Skeletal muscle cell (primary cell): ENCODE data around the gene C11orf86.
"Not testable (repeated sequence)": the region's sequence is repeated elsewhere in the genome, so short reads cannot be mapped to it uniquely, and the experiment has no call there.

Source experiments
- DNase-seq: peaks from one replicate; pipeline ENCODE4 v3.0.0-alpha.2; 2010; ENCODE audit warnings: low read depth
- H3K4me3 ChIP-seq: 2 replicates; pipeline ENCODE4 v1.5.1; 2011; ENCODE audit warnings: low read depth, mild to moderate bottlenecking, control low read depth, low read length, moderate library complexity

The C11orf86 gene

DNA sequence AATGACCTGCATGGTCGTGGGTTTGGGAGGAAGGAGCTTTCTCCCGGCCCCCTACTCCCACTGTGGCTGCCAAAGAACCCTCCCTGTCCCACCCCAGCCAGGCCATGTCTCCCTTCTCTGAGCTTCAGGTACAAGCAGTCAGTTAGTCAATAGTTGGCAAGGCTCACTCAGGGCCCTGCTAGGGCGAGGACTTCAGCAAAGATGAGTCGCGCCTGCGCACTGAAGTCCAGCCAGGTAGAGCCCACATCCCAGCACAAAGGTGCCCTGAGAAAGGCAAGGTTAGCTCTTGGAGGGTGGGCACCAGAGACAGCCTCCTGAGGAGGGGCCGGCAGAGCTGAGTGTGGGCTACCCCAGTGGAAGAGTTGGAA lies 11.1 kb downstream of the C11orf86 start:
- DNase-seq = no peak
- H3K4me3 ChIP-seq = no peak overlapping the region

DNA sequence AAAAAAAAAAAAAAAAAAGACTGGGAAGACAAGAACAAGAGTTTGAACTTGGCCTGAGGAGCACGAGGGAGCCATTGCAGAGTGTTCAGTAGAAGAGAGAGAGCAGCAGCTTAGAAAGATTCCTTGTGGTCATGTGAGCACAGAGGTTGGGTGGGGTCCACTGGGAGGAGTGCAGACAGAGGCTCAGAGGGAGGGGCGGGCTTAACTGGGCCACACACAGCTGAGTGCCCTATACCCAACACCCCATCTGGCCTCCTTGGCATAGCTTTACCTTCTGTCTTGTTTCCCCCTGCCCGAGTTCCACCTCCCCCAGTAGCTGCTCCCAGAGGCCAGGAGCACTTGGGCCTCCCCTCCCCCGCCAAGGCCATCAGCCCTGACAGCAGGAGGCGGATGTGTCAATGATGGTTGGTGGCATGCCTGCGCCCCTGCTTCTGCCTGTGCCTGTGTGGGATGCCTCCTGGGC lies 12.1 kb downstream of the C11orf86 start:
- no peak for DNase-seq
- no peak overlapping the region for H3K4me3 ChIP-seq

DNA sequence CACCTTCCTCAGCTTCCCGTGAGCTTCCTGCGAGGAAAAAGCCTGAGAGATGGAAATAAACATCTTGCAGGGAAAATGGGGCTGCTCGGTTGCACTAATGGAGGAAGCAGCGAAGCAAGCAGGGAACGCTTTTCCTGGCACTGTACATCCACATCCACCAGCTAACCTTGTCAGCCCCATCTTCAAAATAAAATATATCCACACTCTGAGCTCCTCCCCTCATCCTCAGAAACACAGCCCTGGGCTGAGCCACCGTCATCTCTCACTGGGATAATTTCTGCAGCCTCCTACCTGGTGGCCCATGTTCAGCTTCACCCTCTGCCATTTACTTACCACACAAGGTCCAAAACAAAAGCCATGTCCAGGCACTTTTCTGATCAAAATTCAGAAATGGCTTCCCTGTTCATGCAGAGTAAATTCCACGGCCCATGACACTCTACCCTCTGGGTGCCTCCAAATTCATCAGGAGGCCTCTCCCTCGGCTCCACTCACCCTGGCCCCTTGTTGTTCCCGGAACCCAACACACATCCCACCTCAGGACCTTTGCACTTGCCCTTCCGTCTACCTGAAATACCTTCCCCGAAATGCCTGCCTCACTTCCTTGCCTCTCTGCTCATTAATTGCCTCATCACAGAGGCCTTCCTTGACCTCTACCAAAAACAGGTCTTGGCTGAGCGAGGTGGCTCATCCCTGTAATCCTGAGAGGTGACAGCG lies 13.0 kb downstream of the C11orf86 start:
- no peak for DNase-seq
- H3K4me3 ChIP-seq = no peak overlapping the region

DNA sequence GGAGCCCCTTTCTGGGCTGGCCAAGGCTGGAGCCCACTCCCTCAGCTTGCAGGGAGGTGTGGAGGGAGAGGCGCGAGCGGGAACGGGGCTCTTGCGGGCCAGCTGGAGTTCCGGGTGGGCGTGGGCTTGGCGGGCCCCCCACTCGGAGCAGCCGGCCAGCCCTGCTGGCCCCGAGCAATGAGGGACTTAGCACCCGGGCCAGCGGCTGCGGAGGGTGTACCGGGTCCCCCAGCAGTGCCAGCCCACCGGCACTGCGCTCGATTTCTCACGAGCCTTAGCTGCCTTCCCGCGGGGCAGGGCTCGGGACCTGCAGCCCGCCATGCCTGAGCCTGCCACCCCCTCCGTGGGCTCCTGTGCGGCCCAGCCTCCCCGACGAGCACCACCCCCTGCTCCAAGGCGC lies 13.6 kb downstream of the C11orf86 start:
- not testable (repeated sequence) for DNase-seq, H3K4me3 ChIP-seq

DNA sequence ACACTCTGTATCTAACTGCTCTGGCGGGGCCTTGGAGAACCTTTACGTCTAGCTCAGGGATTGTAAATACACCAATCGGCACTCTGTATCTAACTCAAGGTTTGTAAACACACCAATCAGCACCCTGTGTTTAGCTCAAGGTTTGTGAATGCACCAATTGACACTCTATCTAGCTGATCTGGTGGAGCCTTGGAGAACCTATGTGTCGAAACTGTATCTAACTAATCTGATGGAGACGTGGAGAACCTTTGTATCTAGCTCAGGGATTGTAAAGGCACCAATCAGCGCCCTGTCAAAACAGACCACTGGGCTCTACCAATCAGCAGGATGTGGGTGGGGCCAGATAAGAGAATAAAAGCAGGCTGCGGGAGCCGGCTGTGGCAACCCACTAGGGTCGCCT lies 14.3 kb downstream of the C11orf86 start:
- H3K4me3 ChIP-seq, DNase-seq: not testable (repeated sequence)

DNA sequence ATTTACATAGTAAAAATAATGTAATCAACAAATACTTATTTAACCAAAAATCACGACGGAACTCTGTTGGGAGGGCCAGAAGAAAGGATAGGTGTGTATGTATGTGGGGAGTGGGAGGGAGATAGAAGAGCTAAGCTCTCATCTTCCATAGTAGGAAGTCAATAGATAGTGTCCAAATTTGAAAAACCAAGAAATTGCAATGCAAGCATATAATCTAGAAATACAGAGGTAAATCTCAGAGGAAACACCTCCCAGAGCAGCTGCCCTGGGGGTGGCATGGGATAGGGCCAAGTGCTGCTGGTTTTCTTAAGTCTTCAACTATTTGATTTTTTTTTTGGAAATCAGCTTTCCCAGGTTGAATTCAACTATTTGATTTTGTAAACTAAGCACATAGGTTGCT lies 16.9 kb downstream of the C11orf86 start:
- DNase-seq = no peak
- no peak overlapping the region for H3K4me3 ChIP-seq

DNA sequence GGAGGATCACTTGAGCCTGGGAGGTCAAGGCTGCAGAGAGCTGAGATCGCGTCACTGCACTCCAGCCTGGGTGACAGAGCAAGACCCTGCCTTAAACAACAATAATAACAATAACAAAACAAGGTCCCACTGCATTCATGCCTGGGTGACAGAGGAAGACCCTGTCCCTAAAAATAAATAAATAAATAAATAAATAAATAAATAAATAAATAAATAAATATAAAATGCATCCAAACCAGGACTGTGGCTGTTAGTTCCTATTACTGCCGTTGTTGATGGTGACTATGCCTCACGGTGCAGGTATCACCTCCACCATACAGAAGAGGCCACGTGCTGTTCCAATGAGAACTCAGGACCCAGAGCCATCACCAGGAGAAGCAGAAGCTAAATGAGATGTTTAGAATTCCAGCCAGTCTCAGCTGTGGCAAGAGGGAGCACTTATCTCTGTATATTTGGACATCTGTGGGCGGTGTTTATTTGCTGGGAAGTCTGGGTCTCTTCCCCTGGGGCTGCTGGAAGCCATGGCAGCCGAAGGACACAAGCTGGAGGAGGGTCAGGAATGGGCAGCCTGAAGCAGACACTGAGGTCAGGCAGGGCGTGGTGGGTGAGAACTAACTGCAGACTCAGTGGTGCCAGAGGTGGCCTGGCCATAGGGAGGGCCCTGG lies 21.6 kb downstream of the C11orf86 start:
- peak; percentile 11 for DNase-seq
- no peak overlapping the region for H3K4me3 ChIP-seq

DNA sequence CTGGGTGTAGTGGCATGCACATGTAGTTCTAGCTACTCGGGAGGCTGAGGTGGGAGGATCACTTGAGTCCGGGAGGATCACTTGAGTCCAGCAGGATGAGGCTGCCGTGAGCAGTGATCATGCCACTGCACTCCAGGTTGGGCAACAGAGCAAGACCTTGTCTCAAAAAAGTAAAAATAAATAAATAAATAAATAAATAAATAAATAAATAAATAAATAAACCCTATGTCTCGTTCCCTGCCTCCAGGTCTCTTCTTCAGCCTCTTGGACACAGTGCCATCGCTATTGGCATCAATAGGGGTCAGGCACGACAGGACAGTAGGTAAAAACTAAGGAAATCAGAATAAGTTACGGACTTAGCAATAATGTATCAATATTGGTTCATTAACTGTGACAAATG lies 24.5 kb downstream of the C11orf86 start:
- no peak overlapping the region for H3K4me3 ChIP-seq
- DNase-seq = no peak

DNA sequence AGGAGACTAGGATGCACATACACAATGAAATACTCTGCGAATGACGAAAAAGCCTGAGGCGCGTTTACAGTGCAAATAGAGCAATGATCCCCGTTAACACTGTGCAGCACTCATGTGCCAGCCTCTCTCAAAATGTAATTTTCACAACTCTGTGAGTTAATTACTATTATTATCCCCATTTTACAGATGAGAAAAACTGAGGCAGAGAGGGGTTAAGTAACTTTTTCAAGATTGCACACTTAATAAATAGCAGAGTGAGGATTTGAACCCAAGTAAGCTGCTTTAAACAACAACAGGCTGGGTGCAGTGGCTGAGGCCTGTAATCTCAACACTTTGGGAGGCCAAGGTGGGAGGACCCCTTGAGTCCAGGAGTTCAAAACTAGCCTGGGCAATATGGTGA lies 26.2 kb downstream of the C11orf86 start:
- no peak overlapping the region for H3K4me3 ChIP-seq
- no peak for DNase-seq

DNA sequence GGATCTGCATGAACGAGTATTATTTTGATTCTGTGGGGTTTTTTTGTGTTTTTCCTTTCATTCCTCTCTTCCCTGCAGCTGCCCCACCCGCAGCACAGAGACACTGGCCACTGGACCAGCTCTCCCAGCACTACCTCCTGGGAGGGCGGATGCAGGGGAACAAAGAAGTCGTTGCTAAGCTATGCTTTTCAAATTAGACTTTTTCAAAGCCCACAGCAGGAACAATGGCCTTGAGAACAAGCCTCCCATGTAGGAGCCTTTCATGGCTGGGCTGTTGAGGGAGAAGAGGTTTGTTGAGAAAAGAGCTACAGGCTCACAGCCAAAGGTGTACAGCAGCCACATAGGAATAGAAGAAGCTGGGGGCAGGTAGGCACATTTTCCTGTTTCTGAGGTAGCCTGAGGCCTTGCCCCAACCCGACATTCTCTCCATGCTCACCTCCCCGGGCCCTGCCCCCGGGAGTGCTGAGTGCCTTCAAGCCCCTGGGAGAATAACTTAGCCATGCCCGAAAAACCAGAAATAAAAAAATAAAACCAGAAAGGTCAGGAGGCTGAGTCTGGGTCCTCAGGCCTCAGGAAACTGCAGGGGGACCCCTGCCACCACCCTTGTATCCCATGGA lies 27.3 kb downstream of the C11orf86 start:
- no peak overlapping the region for H3K4me3 ChIP-seq
- no peak for DNase-seq

DNA sequence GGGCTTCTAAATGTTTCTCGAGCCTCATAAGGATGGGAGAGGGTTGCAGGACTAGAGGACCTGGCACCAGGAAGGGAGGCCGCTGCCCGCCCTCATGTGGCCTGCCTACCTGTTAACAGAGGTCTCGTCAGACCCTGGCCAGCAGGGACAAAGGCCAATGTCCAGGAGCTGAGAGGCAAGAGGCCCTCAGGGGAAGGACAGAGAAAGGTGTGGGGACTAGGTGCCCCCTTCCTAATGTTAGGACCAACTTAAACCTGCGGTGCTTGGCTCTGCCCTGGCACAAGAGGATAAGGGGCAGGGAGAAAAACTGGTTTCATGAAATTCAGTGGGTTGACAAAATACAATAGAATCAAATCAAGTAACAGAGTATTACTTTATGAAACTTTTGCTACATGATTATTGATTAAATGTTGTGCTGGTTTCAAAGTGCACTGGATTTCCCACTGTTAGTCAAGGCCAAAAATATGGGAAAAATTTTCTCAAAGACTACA lies 27.9 kb downstream of the C11orf86 start:
- DNase-seq = no peak
- no peak overlapping the region for H3K4me3 ChIP-seq

DNA sequence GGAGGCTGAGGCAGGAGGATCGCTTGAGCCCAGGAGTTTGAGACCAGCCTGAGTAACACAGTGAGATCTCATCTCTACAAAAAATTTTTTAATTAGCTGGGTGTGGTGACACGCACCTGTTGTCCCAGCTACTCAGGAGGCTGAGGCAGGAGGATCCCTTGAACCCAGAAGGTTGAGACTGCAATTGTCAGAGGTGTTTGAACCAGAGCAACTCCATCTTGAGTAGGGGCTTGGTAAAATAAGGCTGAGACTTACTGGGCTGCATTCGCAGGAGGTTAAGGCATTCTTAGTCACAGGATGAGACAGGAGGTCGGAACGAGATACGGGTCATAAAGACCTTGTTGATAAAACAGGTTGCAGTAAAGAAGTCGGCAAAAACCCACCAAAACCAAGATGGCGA lies 30.1 kb downstream of the C11orf86 start:
- DNase-seq, H3K4me3 ChIP-seq: not testable (repeated sequence)

DNA sequence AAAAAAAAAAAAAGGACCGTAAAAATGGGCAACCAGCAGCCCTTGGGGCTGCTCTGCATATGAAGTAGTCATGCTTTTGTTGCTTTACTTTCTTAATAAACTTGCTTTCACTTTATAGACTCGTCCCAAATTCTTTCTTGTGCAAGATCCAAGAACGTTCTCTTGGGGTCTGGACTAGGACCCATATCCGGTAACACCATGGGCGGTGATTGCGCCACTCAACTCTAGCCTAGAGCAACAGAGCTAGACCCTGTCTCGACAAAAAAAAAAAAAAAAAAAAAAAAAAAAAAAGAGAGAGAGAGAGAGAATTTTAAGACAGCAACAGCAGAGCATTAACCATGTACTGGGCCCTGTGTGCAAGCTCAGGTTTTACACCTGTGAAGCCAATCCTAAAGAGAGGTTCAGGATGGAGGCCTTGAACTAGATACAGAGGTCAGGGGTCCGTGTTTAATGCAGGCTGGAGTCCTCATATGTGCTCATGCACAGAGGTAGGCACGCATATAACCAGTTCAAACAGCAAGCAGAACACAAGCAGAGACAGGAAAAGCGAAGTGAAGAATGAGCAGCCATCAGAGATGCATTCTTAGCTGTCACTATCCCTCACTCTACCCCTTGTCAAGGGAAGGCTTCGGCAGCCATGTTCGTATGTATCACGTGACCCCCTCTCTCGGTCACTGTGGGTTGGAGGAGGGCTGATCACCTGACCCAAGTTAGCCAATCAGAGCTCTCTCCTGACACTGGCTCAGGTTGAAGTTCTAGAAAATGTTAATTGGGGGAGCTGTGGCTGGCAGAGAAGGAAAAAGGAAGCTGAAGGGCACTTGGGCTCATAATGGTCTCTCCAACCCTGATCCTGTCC lies 31.2 kb downstream of the C11orf86 start:
- DNase-seq = no peak
- H3K4me3 ChIP-seq = no peak overlapping the region

DNA sequence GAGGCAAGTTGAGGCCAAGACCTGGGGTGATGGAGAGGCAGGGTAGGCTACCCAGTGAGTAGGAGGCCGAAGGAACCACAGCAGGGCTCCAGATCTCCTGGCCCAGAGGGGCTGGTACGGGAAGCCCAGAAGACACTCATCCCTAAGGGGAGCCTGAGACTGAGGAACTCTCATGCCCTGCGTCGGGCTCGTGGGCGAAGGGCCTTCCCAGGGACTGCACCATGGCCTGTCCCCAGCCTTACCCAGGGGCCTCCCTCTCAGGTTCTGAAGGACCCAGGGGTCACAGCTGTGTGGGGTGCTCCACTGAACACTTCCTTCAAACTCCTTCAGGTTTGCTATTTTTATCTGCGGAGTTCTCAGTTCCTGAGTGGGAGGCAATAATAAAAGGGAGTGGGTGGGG lies 32.0 kb downstream of the C11orf86 start:
- no peak for DNase-seq

DNA sequence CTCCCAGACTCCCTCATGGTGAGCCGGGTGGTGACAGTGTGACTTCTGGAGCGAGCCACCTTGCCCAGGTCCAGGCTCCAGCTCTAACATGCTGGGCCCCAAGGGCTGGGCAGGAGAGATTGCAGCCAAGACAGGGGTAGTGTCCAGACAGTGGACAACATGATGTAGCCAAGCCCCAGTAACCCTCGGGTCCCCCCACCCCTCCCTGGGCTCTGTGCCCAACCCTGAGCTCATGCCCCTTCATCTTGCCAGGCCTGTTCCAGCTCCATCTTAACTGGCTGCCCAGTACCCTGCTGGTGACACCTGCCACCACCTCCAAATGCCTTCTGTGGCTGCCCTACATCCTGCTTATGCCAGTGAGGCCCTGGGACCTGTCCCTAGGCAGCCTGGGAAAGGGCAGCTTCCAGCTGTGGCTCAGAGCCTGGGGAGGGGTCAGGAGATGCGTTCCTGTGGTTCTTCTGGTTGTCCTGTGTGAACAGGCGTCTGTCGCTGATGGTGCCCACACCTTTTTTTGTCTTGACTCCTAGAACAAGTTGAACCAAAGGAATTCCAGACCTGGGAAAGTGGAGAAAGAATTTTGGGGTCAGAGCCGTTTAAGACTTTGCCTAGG lies 35.3 kb downstream of the C11orf86 start:
- DNase-seq = no peak
- no peak overlapping the region for H3K4me3 ChIP-seq

More for the DNA sequence above, 32.0 kb downstream of the C11orf86 start:
- no peak overlapping the region for H3K4me3 ChIP-seq

DNA sequence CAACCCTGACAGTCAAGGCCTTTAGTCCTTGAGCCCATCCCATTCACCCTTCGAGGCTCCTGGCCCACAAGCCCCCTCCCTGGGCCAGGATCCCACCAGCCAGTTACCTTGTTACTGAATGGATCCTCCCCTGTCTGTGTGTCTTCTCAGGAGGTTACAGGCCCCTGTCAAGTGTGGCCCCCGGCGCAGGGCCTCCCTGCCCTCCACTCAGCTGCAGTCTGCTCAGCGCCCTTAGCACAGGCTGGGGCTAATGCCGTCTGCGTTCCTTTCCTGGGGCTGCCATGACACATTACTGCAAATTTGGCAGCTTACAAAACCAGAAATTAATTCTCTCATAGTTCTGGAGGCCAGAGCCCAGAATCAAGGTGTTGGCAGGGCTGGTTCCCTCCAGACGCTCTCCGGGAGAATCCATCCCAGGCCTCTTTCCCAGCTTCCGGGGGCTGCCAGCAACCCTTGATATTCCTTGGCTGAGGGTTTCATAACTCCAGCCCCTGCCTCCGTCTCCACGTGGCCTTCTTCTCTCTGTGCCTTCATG lies 38.5 kb downstream of the C11orf86 start:
- DNase-seq = no peak
- H3K4me3 ChIP-seq = no peak overlapping the region

DNA sequence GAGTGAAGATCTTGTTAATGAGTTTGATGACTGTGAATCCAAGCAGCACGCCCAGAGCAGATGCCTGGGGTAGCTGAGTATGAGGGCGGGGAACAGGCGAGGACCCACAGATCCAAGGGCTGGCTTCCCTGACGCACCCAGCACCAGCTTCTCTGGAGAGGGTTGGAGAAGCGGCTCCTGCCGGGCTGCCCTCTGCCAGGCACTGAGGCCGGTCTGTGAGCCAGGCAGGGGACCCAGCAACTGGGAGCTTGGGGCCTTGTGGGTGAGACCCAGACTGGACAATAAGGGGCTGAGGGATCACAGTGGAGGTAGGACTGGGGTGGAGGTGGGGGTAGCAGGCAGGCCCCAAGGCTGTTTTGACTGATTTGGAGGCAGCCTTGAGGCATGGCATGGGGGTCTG lies 39.2 kb downstream of the C11orf86 start:
- no peak for DNase-seq
- no peak overlapping the region for H3K4me3 ChIP-seq

DNA sequence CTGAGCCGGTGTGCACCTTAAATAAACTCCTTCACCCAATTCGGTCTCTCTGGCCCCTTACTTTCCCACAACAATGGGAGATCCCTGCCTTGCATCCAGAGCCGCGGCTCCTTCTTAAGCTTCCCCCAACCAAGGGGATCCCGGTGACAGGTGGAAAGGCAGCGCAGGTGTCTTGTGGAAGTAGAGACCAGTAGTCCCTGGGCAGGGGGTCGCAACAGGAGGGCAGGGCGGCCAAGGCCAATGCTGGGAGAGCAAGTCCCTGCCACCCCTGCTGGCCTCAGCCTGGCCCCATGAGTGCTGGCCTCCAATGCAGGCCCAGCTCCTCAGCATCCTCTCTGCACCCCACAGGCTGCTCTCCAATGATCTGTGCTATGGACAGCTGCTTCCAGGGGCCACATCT lies 39.9 kb downstream of the C11orf86 start:
- H3K4me3 ChIP-seq = no peak overlapping the region

DNA sequence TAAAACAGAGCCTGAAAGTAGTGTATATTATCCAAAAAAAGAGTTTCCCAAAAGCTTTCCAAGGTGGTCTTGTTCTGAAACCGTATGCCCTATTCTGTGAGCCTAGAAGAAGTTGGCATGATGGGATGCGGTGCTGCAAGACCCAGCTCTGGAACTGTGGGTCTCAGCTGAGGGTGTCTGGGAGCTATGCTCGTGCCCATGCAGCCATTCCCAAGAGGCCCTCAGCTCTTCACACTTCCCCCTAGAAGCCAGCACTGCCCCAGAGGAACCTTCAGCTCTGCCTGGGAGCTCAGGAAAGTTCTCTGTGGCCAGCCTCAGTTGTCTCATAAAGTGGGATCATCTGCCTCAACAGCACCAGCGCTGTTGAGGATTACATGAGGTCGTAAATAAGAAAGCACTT lies 41.4 kb downstream of the C11orf86 start:
- no peak overlapping the region for H3K4me3 ChIP-seq
- DNase-seq = no peak

More for the DNA sequence above, 39.9 kb downstream of the C11orf86 start:
- no peak for DNase-seq
